ENCODE results near the gene SLIT1.

DNA sequence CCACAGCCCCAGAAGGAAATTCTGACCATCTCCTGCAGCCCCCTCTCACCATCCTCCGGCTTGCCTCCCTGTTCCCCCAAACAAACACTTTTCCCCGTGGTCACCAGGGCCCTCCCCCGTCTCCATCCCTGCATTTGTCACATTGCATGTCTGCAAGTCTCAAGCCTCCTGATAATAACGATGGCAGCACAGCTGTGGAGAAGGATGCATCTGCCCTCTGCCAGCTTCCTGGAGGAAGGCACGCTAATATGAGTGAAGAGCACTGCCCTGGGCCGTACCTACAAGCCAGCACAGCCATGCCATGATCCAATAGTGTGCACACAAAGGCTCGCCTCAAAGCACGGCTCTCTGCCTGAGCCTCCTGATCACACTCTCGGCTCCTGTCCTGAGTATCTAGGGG lies 98.5 kb downstream of the SLIT1 start:
- TF ChIP-seq POLR2A (IDR thresholded peaks at IDR 0.05), result no peak
- TF ChIP-seq, protein P1, sequence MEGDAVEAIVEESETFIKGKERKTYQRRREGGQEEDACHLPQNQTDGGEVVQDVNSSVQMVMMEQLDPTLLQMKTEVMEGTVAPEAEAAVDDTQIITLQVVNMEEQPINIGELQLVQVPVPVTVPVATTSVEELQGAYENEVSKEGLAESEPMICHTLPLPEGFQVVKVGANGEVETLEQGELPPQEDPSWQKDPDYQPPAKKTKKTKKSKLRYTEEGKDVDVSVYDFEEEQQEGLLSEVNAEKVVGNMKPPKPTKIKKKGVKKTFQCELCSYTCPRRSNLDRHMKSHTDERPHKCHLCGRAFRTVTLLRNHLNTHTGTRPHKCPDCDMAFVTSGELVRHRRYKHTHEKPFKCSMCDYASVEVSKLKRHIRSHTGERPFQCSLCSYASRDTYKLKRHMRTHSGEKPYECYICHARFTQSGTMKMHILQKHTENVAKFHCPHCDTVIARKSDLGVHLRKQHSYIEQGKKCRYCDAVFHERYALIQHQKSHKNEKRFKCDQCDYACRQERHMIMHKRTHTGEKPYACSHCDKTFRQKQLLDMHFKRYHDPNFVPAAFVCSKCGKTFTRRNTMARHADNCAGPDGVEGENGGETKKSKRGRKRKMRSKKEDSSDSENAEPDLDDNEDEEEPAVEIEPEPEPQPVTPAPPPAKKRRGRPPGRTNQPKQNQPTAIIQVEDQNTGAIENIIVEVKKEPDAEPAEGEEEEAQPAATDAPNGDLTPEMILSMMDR (IDR thresholded peaks at IDR 0.05 in 4 of 5, conservative IDR thresholded peaks at IDR 0.05 in 1 of 5), result no peak
